HepG2 (cell line): ENCODE data around the gene ASF1B. TPM values are rescaled to one million over a fixed set of nuclear protein-coding genes. Genes with fewer than 3 reads are reported as not detected.

Experiments
- HNF4A ChIP-seq: sonication (generic); formaldehyde crosslinking; IDR thresholded peaks from 2 replicates; pipeline ENCODE4 v1.4.0; 2020; ENCODE audit warnings: missing genetic modification reagents
- MEIS1 ChIP-seq: sonication (generic); formaldehyde crosslinking; IDR thresholded peaks from 2 replicates; pipeline ENCODE4 v1.9.0; 2021; ENCODE audit warnings: mild to moderate bottlenecking, missing genetic modification reagents, moderate library complexity, borderline replicate concordance
- NR2F1 ChIP-seq, 2 experiments: fragments of 450-650 bp in 1 of 2; formaldehyde crosslinking in 1 of 2; IDR thresholded peaks; 2 replicates each; pipeline versions ENCODE4 v1.5.0 to v1.6.1; 2016 to 2020; ENCODE audit warnings: mild to moderate bottlenecking in 1 of 2, missing compliant biosample characterization in 1 of 2, missing genetic modification reagents in 1 of 2, moderate library complexity in 1 of 2
- PRDM15 ChIP-seq: sonication (generic); formaldehyde crosslinking; IDR thresholded peaks from 2 replicates; pipeline ENCODE4 v1.4.0; 2020; ENCODE audit warnings: missing genetic modification reagents
- SNAPC5 ChIP-seq: sonication (generic); formaldehyde crosslinking; IDR thresholded peaks from 2 replicates; pipeline ENCODE4 v1.8.1; 2023; ENCODE audit warnings: mild to moderate bottlenecking, missing genetic modification reagents, borderline replicate concordance
- SOX13 ChIP-seq, 3 experiments: fragments of 450-650 bp in 1 of 3; sonication (generic) in 1 of 3; formaldehyde crosslinking in 1 of 3; IDR thresholded peaks in 2 of 3; conservative IDR thresholded peaks in 1 of 3; 2 replicates each; pipeline versions ENCODE4 v1.5.0 to v1.6.1; 2016 to 2020; ENCODE audit warnings: antibody characterized with exemption in 1 of 3, mild to moderate bottlenecking in 1 of 3, missing compliant biosample characterization in 1 of 3, missing genetic modification reagents in 1 of 3, moderate library complexity in 1 of 3
- STAG1 ChIP-seq: sonication (generic); formaldehyde crosslinking; IDR thresholded peaks from 2 replicates; pipeline ENCODE4 v1.4.0; 2020; ENCODE audit warnings: missing genetic modification reagents
- TBX2 ChIP-seq: sonication (generic); formaldehyde crosslinking; IDR thresholded peaks from 2 replicates; pipeline ENCODE4 v1.5.0; 2020; ENCODE audit warnings: missing genetic modification reagents, mild to moderate bottlenecking, borderline replicate concordance
- ZBTB10 ChIP-seq: sonication (generic); formaldehyde crosslinking; IDR thresholded peaks from 2 replicates; pipeline ENCODE4 v1.4.0; 2020; ENCODE audit warnings: missing genetic modification reagents, borderline replicate concordance
- ZNF296 ChIP-seq: sonication (generic); formaldehyde crosslinking; conservative IDR thresholded peaks from 2 replicates; pipeline ENCODE4 v1.5.0; 2020; ENCODE audit warnings: mild to moderate bottlenecking, missing genetic modification reagents
- ZNF670 ChIP-seq: sonication (generic); formaldehyde crosslinking; IDR thresholded peaks from 2 replicates; pipeline ENCODE4 v1.8.0; 2022; ENCODE audit warnings: mild to moderate bottlenecking, missing genetic modification reagents, borderline replicate concordance
- polyA plus RNA-seq, 8 experiments: library from polyadenylated mRNA; depleted of rRNA in 3 of 8; stranded (reverse) in 7 of 8; unstranded in 1 of 8; fragments of >200 nt; fragmentation: Illumina TruSeq in 4 of 8; extraction: Trizol in 4 of 8; gene quantifications; 2 replicates each; pipeline versions ENCODE4 v1.2.1 to v1.2.3, GENCODE V29; 2011 to 2016; ENCODE audit warnings: low read depth in 4 of 8, missing spikeins in 1 of 8, mixed read lengths in 1 of 8; ENCODE audit not compliant: insufficient read depth in 1 of 8
- total RNA-seq, 5 experiments: library from RNA; depleted of rRNA; stranded (reverse); fragments of >200 nt; fragmentation: Illumina TruSeq; extraction: Trizol; gene quantifications; 2 replicates each; pipeline ENCODE4 v1.2.3, GENCODE V29; 2016; ENCODE audit warnings: low read depth in 1 of 5
- TF ChIP-seq, protein P1 (sequence below): sonication (generic); formaldehyde crosslinking; conservative IDR thresholded peaks from 2 replicates; pipeline ENCODE4 v1.8.0; 2022; ENCODE audit warnings: low read depth, missing genetic modification reagents
- TF ChIP-seq, protein P2 (sequence below): sonication (generic); formaldehyde crosslinking; IDR thresholded peaks from 2 replicates; pipeline ENCODE4 v1.4.0; 2020; ENCODE audit warnings: missing genetic modification reagents
- TF ChIP-seq, protein P3 (sequence below): sonication (generic); formaldehyde crosslinking; IDR thresholded peaks from 2 replicates; pipeline ENCODE4 v1.5.0; 2020; ENCODE audit warnings: mild to moderate bottlenecking, missing genetic modification reagents

Gene ASF1B
- total and polyA plus RNA-seq, 2 of the 13 experiments (the other 11 are each of a cell fraction or from before 2014, with no cell fraction given) = 18.2 to 24.8 TPM

DNA sequence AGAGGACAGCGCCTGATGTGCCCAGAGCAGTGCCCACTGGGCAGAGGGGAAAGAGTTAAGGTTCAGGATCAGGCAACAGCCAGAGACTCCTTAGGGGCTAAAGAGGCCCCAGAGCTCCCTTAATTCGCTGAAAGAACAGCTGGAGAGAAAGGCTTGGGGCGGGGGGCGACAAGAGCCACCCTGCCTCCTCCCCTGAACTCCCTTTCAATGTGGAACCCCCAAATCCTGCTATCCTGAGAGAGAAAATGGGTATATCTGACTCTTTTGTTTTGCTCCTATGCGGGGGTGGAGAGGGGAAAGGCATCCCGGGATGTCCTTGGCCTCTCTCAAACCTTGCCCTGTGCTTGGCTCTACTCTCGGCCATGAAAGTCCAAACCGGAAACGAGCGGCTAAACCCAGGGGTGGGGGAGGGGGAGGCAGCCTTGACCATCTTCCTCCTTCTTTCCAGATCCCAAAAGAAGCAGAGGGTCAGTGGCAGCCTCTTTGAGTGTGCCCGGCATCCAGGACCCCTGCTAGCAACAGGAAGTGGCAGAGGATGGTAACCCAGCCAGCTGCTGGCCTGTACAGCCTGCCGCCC is 23.5 kb downstream of the ASF1B start (continued):
- no peak for TF ChIP-seq SNAPC5 (CRISPR knock-in tag)
- TF ChIP-seq ZNF296 (CRISPR knock-in tag) = no peak
- TF ChIP-seq PRDM15 (CRISPR knock-in tag) = no peak
- no peak for TF ChIP-seq STAG1 (CRISPR knock-in tag)
- TF ChIP-seq, protein P1, sequence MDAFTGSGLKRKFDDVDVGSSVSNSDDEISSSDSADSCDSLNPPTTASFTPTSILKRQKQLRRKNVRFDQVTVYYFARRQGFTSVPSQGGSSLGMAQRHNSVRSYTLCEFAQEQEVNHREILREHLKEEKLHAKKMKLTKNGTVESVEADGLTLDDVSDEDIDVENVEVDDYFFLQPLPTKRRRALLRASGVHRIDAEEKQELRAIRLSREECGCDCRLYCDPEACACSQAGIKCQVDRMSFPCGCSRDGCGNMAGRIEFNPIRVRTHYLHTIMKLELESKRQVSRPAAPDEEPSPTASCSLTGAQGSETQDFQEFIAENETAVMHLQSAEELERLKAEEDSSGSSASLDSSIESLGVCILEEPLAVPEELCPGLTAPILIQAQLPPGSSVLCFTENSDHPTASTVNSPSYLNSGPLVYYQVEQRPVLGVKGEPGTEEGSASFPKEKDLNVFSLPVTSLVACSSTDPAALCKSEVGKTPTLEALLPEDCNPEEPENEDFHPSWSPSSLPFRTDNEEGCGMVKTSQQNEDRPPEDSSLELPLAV = no peak
- TF ChIP-seq, protein P2, sequence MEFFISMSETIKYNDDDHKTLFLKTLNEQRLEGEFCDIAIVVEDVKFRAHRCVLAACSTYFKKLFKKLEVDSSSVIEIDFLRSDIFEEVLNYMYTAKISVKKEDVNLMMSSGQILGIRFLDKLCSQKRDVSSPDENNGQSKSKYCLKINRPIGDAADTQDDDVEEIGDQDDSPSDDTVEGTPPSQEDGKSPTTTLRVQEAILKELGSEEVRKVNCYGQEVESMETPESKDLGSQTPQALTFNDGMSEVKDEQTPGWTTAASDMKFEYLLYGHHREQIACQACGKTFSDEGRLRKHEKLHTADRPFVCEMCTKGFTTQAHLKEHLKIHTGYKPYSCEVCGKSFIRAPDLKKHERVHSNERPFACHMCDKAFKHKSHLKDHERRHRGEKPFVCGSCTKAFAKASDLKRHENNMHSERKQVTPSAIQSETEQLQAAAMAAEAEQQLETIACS (CRISPR knock-in tag) = no peak
- peak; percentile 38; the same call in 1 of the 2 replicates for TF ChIP-seq TBX2 (CRISPR knock-in tag)
- TF ChIP-seq, protein P3, sequence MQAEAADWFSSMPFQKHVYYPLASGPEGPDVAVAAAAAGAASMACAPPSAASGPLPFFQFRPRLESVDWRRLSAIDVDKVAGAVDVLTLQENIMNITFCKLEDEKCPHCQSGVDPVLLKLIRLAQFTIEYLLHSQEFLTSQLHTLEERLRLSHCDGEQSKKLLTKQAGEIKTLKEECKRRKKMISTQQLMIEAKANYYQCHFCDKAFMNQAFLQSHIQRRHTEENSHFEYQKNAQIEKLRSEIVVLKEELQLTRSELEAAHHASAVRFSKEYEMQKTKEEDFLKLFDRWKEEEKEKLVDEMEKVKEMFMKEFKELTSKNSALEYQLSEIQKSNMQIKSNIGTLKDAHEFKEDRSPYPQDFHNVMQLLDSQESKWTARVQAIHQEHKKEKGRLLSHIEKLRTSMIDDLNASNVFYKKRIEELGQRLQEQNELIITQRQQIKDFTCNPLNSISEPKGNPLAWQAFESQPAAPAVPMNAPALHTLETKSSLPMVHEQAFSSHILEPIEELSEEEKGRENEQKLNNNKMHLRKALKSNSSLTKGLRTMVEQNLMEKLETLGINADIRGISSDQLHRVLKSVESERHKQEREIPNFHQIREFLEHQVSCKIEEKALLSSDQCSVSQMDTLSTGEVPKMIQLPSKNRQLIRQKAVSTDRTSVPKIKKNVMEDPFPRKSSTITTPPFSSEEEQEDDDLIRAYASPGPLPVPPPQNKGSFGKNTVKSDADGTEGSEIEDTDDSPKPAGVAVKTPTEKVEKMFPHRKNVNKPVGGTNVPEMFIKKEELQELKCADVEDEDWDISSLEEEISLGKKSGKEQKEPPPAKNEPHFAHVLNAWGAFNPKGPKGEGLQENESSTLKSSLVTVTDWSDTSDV (CRISPR knock-in tag) = no peak
- TF ChIP-seq MEIS1 (CRISPR knock-in tag) = peak; percentile 44; the same call in 1 of the 2 replicates
- TF ChIP-seq NR2F1 (CRISPR knock-in tag; IDR thresholded peaks at IDR 0.05) = peak in 1 of 2 experiments; percentile 41; a peak in 1 of 4 replicates
- TF ChIP-seq ZNF670 = no peak
- peak; percentile 41 for TF ChIP-seq HNF4A (CRISPR knock-in tag)
- no peak for TF ChIP-seq SOX13 (IDR thresholded peaks at IDR 0.05)
- no peak for TF ChIP-seq SOX13 (CRISPR knock-in tag; conservative IDR thresholded peaks at IDR 0.05 in 1 of 2, IDR thresholded peaks at IDR 0.05 in 1 of 2)
- no peak for TF ChIP-seq ZBTB10 (CRISPR knock-in tag)
